Measurements from ENCODE around the gene FBXO38. TPM values are rescaled to one million over a fixed set of nuclear protein-coding genes. Genes with fewer than 3 reads are reported as not detected.

Gene FBXO38
- total and polyA plus RNA-seq, 2 of the 13 experiments (the other 11 are each of a cell fraction or from before 2014, with no cell fraction given), result 24.8 to 35.9 TPM

DNA sequence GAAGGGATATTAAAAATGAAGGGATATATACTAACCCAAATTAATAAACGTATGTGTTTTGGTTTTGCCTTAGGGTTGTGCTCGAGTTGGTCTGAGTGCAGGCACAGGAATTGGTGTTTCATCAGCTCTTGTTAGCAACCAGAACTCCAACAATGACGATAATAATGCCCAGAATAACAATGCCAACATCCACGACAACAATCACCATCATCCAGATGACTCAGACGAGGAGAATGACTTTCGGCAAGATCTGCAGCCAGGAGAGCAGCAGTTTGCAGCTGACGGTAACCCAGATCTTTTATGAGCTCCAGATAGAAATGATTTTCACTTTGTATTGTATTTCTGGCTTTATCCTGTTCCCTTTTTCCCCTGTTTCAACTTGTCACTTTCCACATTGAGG lies 33.2 kb downstream of the FBXO38 start:
- peaks cover 13 to 75% of the 10 kb centered on the region in 2 experiments for H3K36me3 ChIP-seq (replicated peaks in 1 of 2; ENCODE audit: control insufficient read depth in 1 of 2, insufficient read depth in 2 of 2, low read length in 2 of 2)
- no peaks in the 10 kb centered on the region for H3K79me2 ChIP-seq (ENCODE audit: insufficient read depth, low read length)
- H2AFZ ChIP-seq (ENCODE audit: low read length), result no peak overlapping the region
- H3K4me2 ChIP-seq (ENCODE audit: low read depth, low read length), result no peak overlapping the region
- H3K9me3 ChIP-seq (ENCODE audit: low read length), result no peaks in the 10 kb centered on the region
- no peak for ATAC-seq
- intact Hi-C loops (cut with micrococcal nuclease; ENCODE audit: unreplicated experiment), result no loop called here
- POLR2A ChIA-PET, result no interaction called here
- in situ Hi-C loops (cut with HindIII; ENCODE audit: extremely low pct_ligation_motif_present, low pct_unique_long_range_greater_than_20kb), result no loop called here
- CTCF ChIA-PET (ENCODE audit: low intra/inter-chr PET ratio, low total read pairs), result no interaction called here
- no peak for FAIRE-seq
- no peak overlapping the region for H3K9ac ChIP-seq (ENCODE audit: insufficient read depth, low read depth, low read length)
- H3K27ac ChIP-seq (ENCODE audit: extremely low read length, insufficient read depth, low read length), result no peak overlapping the region
- no TSS peak for BruUV-seq (replicated peaks)
- no peak for DNase-seq (ENCODE audit: low spot score)
- 95% methylated on average over 7 of the region's 7 CpGs for WGBS (ENCODE audit: low lambda C conversion rate)
- no peak overlapping the region for H3K4me3 ChIP-seq (replicated peaks in 1 of 3; ENCODE audit: insufficient read depth in 1 of 3, low read depth in 2 of 3, low read length in 3 of 3)
- H3K27me3 ChIP-seq (ENCODE audit: control insufficient read depth in 1 of 2, insufficient read depth in 2 of 2, low read length in 2 of 2), result no peaks in the 10 kb centered on the region; a peak in 1 of 5 replicates
- no peaks in the 10 kb centered on the region for H3K4me1 ChIP-seq (ENCODE audit: insufficient read depth, low read length)
- TF ChIP-seq CENPX (CRISPR knock-in tag; IDR thresholded peaks at IDR 0.05), result no peak
- TF ChIP-seq ZNF652 (CRISPR knock-in tag; IDR thresholded peaks at IDR 0.05; ENCODE audit: borderline replicate concordance, low read depth), result no peak
- no peak for TF ChIP-seq GFI1 (CRISPR knock-in tag; IDR thresholded peaks at IDR 0.05; ENCODE audit: borderline replicate concordance)
- no peak for TF ChIP-seq TBL1XR1 (IDR thresholded peaks at IDR 0.05; ENCODE audit: borderline replicate concordance, low read length, partially characterized antibody)
- TF ChIP-seq KDM5A (IDR thresholded peaks at IDR 0.05; ENCODE audit: borderline replicate concordance, low read length), result no peak
- no peaks in the 10 kb centered on the region for H4K20me1 ChIP-seq (ENCODE audit: insufficient read depth, low read length)

DNA sequence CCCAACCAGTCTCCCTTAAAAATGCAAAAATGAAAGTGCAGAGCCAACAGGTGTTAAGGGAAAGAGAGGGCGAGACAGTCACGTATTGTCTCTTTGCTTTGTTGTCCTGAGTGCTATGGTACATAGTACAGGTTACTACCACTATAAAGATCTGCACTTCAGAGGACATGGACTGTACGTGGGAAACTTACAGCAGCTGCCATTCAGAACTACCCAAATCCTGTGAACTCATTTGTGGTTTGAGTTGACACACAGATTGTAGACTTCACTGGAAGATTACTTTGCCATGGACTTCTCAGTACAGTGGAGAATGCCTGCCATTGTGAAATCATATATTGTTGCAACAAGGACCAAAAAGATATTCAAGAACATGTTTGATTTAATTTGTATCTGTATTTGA lies 34.8 kb downstream of the FBXO38 start:
- intact Hi-C loops (cut with micrococcal nuclease; ENCODE audit: unreplicated experiment), result no loop called here
- FAIRE-seq (no peak), ATAC-seq (no peak), DNase-seq (ENCODE audit: low spot score) (no peak)
- Histone ChIP-seq H3K27ac (ENCODE audit: extremely low read length, insufficient read depth, low read length) (no peak overlapping the region), H3K9me3 (ENCODE audit: low read length) (no peaks in the 10 kb centered on the region), H3K27me3 (ENCODE audit: control insufficient read depth in 1 of 2, insufficient read depth in 2 of 2, low read length in 2 of 2) (no peaks in the 10 kb centered on the region; a peak in 1 of 5 replicates), H3K9ac (ENCODE audit: insufficient read depth, low read depth, low read length) (no peak overlapping the region), H3K4me3 (replicated peaks in 1 of 3; ENCODE audit: insufficient read depth in 1 of 3, low read depth in 2 of 3, low read length in 3 of 3) (no peak overlapping the region), H4K20me1 (ENCODE audit: insufficient read depth, low read length) (no peaks in the 10 kb centered on the region), H2AFZ (ENCODE audit: low read length) (no peak overlapping the region), H3K36me3 (replicated peaks in 1 of 2; ENCODE audit: control insufficient read depth in 1 of 2, insufficient read depth in 2 of 2, low read length in 2 of 2) (peaks cover 17 to 65% of the 10 kb centered on the region in 2 experiments), H3K4me1 (ENCODE audit: insufficient read depth, low read length) (no peaks in the 10 kb centered on the region), H3K4me2 (ENCODE audit: low read depth, low read length) (no peak overlapping the region), H3K79me2 (ENCODE audit: insufficient read depth, low read length) (no peaks in the 10 kb centered on the region)
- ChIA-PET CTCF (ENCODE audit: low intra/inter-chr PET ratio, low total read pairs) (no interaction called here), POLR2A (no interaction called here)
- BruUV-seq (replicated peaks), result no TSS peak
- in situ Hi-C loops (cut with HindIII; ENCODE audit: extremely low pct_ligation_motif_present, low pct_unique_long_range_greater_than_20kb), result no loop called here
- WGBS (ENCODE audit: low lambda C conversion rate), result 86% methylated on average over 3 of the region's 3 CpGs
- TF ChIP-seq ZNF160 (CRISPR knock-in tag; IDR thresholded peaks at IDR 0.05) (no peak), NFE2L1 (CRISPR knock-in tag; IDR thresholded peaks at IDR 0.05; ENCODE audit: borderline replicate concordance) (no peak), ZNF773 (CRISPR knock-in tag; IDR thresholded peaks at IDR 0.05; ENCODE audit: borderline replicate concordance) (no peak), JARID2 (CRISPR knock-in tag; IDR thresholded peaks at IDR 0.05; ENCODE audit: insufficient replicate concordance) (no peak), KMT2A (CRISPR knock-in tag; IDR thresholded peaks at IDR 0.05) (no peak), SMC3 (IDR thresholded peaks at IDR 0.05; ENCODE audit: low read length) (no peak)
- TF ChIP-seq, protein P1, sequence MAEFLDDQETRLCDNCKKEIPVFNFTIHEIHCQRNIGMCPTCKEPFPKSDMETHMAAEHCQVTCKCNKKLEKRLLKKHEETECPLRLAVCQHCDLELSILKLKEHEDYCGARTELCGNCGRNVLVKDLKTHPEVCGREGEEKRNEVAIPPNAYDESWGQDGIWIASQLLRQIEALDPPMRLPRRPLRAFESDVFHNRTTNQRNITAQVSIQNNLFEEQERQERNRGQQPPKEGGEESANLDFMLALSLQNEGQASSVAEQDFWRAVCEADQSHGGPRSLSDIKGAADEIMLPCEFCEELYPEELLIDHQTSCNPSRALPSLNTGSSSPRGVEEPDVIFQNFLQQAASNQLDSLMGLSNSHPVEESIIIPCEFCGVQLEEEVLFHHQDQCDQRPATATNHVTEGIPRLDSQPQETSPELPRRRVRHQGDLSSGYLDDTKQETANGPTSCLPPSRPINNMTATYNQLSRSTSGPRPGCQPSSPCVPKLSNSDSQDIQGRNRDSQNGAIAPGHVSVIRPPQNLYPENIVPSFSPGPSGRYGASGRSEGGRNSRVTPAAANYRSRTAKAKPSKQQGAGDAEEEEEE (CRISPR knock-in tag; IDR thresholded peaks at IDR 0.05; ENCODE audit: borderline replicate concordance), result no peak
- TF ChIP-seq, protein P2, sequence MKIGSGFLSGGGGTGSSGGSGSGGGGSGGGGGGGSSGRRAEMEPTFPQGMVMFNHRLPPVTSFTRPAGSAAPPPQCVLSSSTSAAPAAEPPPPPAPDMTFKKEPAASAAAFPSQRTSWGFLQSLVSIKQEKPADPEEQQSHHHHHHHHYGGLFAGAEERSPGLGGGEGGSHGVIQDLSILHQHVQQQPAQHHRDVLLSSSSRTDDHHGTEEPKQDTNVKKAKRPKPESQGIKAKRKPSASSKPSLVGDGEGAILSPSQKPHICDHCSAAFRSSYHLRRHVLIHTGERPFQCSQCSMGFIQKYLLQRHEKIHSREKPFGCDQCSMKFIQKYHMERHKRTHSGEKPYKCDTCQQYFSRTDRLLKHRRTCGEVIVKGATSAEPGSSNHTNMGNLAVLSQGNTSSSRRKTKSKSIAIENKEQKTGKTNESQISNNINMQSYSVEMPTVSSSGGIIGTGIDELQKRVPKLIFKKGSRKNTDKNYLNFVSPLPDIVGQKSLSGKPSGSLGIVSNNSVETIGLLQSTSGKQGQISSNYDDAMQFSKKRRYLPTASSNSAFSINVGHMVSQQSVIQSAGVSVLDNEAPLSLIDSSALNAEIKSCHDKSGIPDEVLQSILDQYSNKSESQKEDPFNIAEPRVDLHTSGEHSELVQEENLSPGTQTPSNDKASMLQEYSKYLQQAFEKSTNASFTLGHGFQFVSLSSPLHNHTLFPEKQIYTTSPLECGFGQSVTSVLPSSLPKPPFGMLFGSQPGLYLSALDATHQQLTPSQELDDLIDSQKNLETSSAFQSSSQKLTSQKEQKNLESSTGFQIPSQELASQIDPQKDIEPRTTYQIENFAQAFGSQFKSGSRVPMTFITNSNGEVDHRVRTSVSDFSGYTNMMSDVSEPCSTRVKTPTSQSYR (CRISPR knock-in tag; IDR thresholded peaks at IDR 0.05; ENCODE audit: borderline replicate concordance), result no peak

All from HepG2 (cell line).